H1 (cell line): ENCODE results near the gene WDR45.

Experiments used
- CHD1 ChIP-seq: IDR thresholded peaks from 2 replicates; pipeline ENCODE4 v1.6.1; 2012; ENCODE audit warnings: low read depth, low read length, improper control_type of control experiment
- CTCF ChIP-seq, 3 experiments: IDR thresholded peaks; 1 replicate in 2 of 3; 2 replicates in 1 of 3; pipeline versions ENCODE4 v1.5.1 to v1.6.1; 2011; ENCODE audit warnings: low read length in 3 of 3, mild to moderate bottlenecking in 3 of 3, inconsistent platforms in 2 of 3, low read depth in 1 of 3, moderate library complexity in 1 of 3; ENCODE audit not compliant: insufficient read depth in 1 of 3; ENCODE audit errors: control extremely low read depth in 1 of 3
- GABPA ChIP-seq: IDR thresholded peaks from 2 replicates; pipeline ENCODE4 v1.6.1; 2011; ENCODE audit warnings: mild to moderate bottlenecking, low read length, moderate library complexity, borderline replicate concordance; ENCODE audit not compliant: insufficient read depth
- KDM1A ChIP-seq: fragments of 200-600, 300-600 bp; sonication (generic); IDR thresholded peaks from 2 replicates; pipeline ENCODE4 v1.7.1; 2016; ENCODE audit warnings: mild to moderate bottlenecking, low read length, borderline replicate concordance
- MAFK ChIP-seq: IDR thresholded peaks from 2 replicates; pipeline ENCODE4 v1.6.1; 2012; ENCODE audit warnings: low read depth, mild to moderate bottlenecking, improper control_type of control experiment, low read length
- MAX ChIP-seq: IDR thresholded peaks from 2 replicates; pipeline ENCODE4 v1.6.1; 2012; ENCODE audit warnings: inconsistent platforms
- POLR2A ChIP-seq, 2 experiments: IDR thresholded peaks; 1 replicate in 1 of 2; 2 replicates in 1 of 2; pipeline ENCODE4 v1.6.1; 2011; ENCODE audit warnings: low read depth in 2 of 2, low read length in 2 of 2, mild to moderate bottlenecking in 2 of 2; ENCODE audit errors: control extremely low read depth in 1 of 2
- POLR2AphosphoS5 ChIP-seq: IDR thresholded peaks from 2 replicates; pipeline ENCODE4 v1.6.1; 2011; ENCODE audit warnings: low read depth, low read length
- SP1 ChIP-seq: IDR thresholded peaks from 2 replicates; pipeline ENCODE4 v1.6.1; 2011; ENCODE audit warnings: low read depth, low read length
- SRF ChIP-seq: IDR thresholded peaks from 2 replicates; pipeline ENCODE4 v1.6.1; 2011; ENCODE audit warnings: mild to moderate bottlenecking, low read depth, low read length, moderate library complexity
- TBP ChIP-seq: IDR thresholded peaks from 2 replicates; pipeline ENCODE4 v1.6.1; 2011; ENCODE audit warnings: low read depth, low read length, improper control_type of control experiment

- TF ChIP-seq SP1 (no peak), POLR2A (IDR thresholded peaks at IDR 0.05; ENCODE audit: control extremely low read depth in 1 of 2, low read depth in 2 of 2, low read length in 2 of 2) (no peak), CTCF (IDR thresholded peaks at IDR 0.05; ENCODE audit: control extremely low read depth in 1 of 3, insufficient read depth in 1 of 3, low read depth in 1 of 3, low read length in 3 of 3) (no peak), GABPA (no peak), SRF (no peak), TBP (no peak), KDM1A (no peak), MAX (no peak), POLR2AphosphoS5 (no peak), MAFK (no peak), CHD1 (no peak)
These were observed 49.7 kb upstream of the WDR45 start for GRCh38 chrX:49129427-49129826.
